PC-9 (cell line): Measurements from ENCODE around the gene AADAC. TPM values are rescaled to one million over a fixed set of nuclear protein-coding genes. Genes with fewer than 3 reads are reported as not detected.

Source experiments
- BruUV-seq: library from RNA; stranded (reverse); fragments of 400-500 nt; replicated peaks from 2 replicates; lab custom pipeline; 2021; lab: Mats Ljungman, UMichigan
- CTCF ChIA-PET: fragments of 300-600 bp; sonication (Branson Sonifier 250); formaldehyde crosslinking; loops from one replicate; lab custom pipeline; 2022; ENCODE audit warnings: antibody characterized with exemption; lab: Charles Lee
- POLR2A ChIA-PET: fragments of 300-600 bp; sonication (Branson Sonifier 250); formaldehyde crosslinking; loops from one replicate; lab custom pipeline; 2022; ENCODE audit warnings: antibody characterized with exemption; ENCODE audit not compliant: unreplicated experiment; lab: Charles Lee
- DNase-seq, 2 experiments: peaks; one replicate each; pipeline versions ENCODE4 v3.0.0 to v3.0.0-alpha.2; 2015 to 2022; ENCODE audit warnings: mixed read lengths in 1 of 2
- H2AFZ ChIP-seq: fragments of 200-600 bp; sonication (generic); 2 replicates; pipeline ENCODE4 v1.8.1; 2017; ENCODE audit warnings: antibody characterized with exemption
- H3F3A ChIP-seq: fragments of 200-600 bp; sonication (generic); 2 replicates; pipeline ENCODE4 v1.8.1; 2017; ENCODE audit warnings: antibody characterized with exemption, mild to moderate bottlenecking, low read depth; ENCODE audit not compliant: insufficient read depth
- H3K27ac ChIP-seq: fragments of 200-600 bp; sonication (generic); 2 replicates; pipeline ENCODE4 v1.6.1; 2016; ENCODE audit warnings: mixed run types
- H3K27me3 ChIP-seq: fragments of 200-600 bp; sonication (generic); 2 replicates; pipeline ENCODE4 v1.6.1; 2016; ENCODE audit warnings: low read depth, mixed run types; ENCODE audit not compliant: insufficient read depth
- H3K36me3 ChIP-seq: fragments of 200-600 bp; sonication (generic); 2 replicates; pipeline ENCODE4 v1.6.1; 2016; ENCODE audit warnings: low read depth, mixed run types
- H3K4me1 ChIP-seq: fragments of 200-600 bp; sonication (generic); replicated peaks from 2 replicates; pipeline ENCODE4 v1.6.1; 2016; ENCODE audit warnings: mixed run types; ENCODE audit not compliant: insufficient read depth
- H3K4me2 ChIP-seq: fragments of 200-600 bp; sonication (generic); 2 replicates; pipeline ENCODE4 v1.6.1; 2017; ENCODE audit warnings: mixed run types
- H3K4me3 ChIP-seq: fragments of 200-600 bp; sonication (generic); 2 replicates; pipeline ENCODE4 v1.6.1; 2016; ENCODE audit warnings: mixed run types
- H3K79me2 ChIP-seq: fragments of 200-600 bp; sonication (generic); 2 replicates; pipeline ENCODE4 v1.6.1; 2017; ENCODE audit warnings: low read depth, mixed run types
- H3K9me2 ChIP-seq: fragments of 200-600 bp; sonication (generic); 2 replicates; pipeline ENCODE4 v1.8.1; 2017; ENCODE audit warnings: mild to moderate bottlenecking; ENCODE audit not compliant: insufficient read depth
- H3K9me3 ChIP-seq: fragments of 200-600 bp; sonication (generic); 2 replicates; pipeline ENCODE4 v1.8.1; 2016; ENCODE audit warnings: low read depth; ENCODE audit not compliant: insufficient read depth
- H4K20me1 ChIP-seq: fragments of 200-600 bp; sonication (generic); 2 replicates; pipeline ENCODE4 v1.8.1; 2017; ENCODE audit not compliant: insufficient read depth
- EZH2 ChIP-seq: fragments of 200-600 bp; sonication (generic); IDR thresholded peaks from 2 replicates; pipeline ENCODE4 v1.8.0; 2017; ENCODE audit warnings: antibody characterized with exemption, low read depth
- intact Hi-C: fragments of 100-400 bp; cut with micrococcal nuclease; formaldehyde crosslinking; loops from one replicate; pipeline ENCODE4 v1.10.0; 2022; ENCODE audit not compliant: unreplicated experiment
- total RNA-seq: library from RNA; stranded (reverse); gene quantifications from 2 replicates; pipeline ENCODE4 v1.2.3, GENCODE V29; 2021
- TF ChIP-seq, protein P1 (sequence below): fragments of 200-600 bp; sonication (generic); conservative IDR thresholded peaks from 2 replicates; pipeline ENCODE4 v1.6.1; 2017; ENCODE audit warnings: mixed run types, antibody characterized with exemption, mild to moderate bottlenecking, moderate library complexity

The AADAC gene
- total RNA-seq, 1 experiment from 2014 or later = 4.7 TPM

DNA sequence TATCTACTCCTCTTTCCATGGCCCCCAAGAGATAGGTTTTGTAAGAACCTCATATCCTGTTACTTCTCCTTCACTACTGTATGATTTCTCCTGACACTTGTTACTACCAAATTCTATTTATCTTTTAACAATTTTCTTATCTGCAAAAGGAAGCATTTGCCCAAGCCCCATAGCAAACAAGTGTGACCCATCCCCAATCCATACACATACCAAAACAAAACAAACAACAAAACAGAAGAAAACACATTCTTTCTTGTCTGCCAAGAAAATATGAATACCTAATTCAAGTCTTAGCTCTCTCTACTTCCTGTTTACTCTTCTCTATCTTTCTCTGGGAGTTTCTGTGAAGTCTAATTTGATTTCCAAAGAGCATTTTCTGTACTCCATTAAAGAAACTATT is 39.0 kb upstream of the AADAC start:
- DNase-seq = no peak

DNA sequence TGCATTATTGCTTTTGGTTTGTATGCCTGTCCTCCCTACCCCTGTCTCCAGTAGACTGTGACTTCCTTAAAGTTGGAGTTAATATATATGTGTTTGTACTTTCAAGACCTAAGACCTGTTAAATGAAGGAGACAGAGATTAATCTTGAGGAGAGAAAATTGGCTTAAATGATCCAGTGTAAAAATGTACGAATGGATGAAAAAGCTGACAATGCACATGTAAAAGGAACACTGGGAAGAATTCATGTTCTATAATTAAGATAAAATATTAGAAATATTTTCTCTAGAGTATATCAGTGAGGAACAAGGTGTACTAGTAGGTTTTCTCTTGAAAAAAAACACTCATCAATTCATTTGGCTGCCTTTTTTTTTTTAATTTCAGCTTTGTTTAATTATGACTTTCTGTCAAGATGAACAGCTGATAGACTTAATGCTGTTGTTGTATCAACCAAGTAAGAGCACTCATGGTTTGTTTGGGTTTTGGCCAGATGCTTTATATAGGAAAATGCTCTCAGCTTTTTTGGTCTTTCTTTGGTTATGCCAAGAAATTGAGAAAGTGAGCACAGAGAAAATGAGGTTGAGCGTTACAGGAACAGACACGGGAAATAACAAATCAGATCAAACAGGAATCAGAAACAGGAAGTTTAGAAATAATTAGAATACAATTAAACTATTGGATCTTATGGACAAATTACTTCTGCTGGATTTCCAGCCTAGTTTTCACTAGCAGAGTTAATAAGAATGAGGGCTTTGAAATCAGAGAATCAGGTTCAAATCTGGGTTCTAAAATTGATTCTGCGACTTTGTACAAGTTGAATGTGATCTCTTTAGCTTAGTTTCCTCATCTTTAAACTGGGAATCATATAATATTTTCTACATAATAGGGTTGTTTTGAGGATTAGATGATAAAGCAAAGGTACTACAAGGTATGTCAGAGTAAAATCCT is 38.3 kb upstream of the AADAC start:
- no peaks in the 10 kb centered on the region; the same call in 1 of the 2 replicates for H3K9me3 ChIP-seq
- BruUV-seq = no TSS peak
- H3F3A ChIP-seq = no peaks in the 10 kb centered on the region
- H3K4me2 ChIP-seq = no peak overlapping the region
- H4K20me1 ChIP-seq = no peaks in the 10 kb centered on the region
- no peaks in the 10 kb centered on the region for H3K79me2 ChIP-seq
- peaks cover 1% of the 10 kb centered on the region; the same call in 1 of the 2 replicates for H3K4me1 ChIP-seq
- no peak overlapping the region for H3K27ac ChIP-seq
- H2AFZ ChIP-seq = 0 out of 2 replicates have a peak overlapping the region, but pooled peaks have one; percentile 50
- H3K4me3 ChIP-seq = no peak overlapping the region
- no peak for TF ChIP-seq EZH2
- TF ChIP-seq, protein P1, sequence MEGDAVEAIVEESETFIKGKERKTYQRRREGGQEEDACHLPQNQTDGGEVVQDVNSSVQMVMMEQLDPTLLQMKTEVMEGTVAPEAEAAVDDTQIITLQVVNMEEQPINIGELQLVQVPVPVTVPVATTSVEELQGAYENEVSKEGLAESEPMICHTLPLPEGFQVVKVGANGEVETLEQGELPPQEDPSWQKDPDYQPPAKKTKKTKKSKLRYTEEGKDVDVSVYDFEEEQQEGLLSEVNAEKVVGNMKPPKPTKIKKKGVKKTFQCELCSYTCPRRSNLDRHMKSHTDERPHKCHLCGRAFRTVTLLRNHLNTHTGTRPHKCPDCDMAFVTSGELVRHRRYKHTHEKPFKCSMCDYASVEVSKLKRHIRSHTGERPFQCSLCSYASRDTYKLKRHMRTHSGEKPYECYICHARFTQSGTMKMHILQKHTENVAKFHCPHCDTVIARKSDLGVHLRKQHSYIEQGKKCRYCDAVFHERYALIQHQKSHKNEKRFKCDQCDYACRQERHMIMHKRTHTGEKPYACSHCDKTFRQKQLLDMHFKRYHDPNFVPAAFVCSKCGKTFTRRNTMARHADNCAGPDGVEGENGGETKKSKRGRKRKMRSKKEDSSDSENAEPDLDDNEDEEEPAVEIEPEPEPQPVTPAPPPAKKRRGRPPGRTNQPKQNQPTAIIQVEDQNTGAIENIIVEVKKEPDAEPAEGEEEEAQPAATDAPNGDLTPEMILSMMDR = no peak
- H3K27me3 ChIP-seq = no peaks in the 10 kb centered on the region
- intact Hi-C loops = no loop called here
- DNase-seq = no peak
- CTCF ChIA-PET = no interaction called here
- POLR2A ChIA-PET = interaction anchor here (0.6 kb wide), 1 partner anchor 58 kb away, joined by 4 read pairs; no protein-coding TSS in a partner anchor
- no peaks in the 10 kb centered on the region for H3K36me3 ChIP-seq
- no peaks in the 10 kb centered on the region for H3K9me2 ChIP-seq

More for the DNA sequence above, 39.0 kb upstream of the AADAC start:
- ChIA-PET CTCF (no interaction called here), POLR2A (interaction anchor here (0.6 kb wide), 1 partner anchor 59 kb away, joined by 4 read pairs; no protein-coding TSS in a partner anchor)
- Histone ChIP-seq H3K79me2 (no peaks in the 10 kb centered on the region), H4K20me1 (no peaks in the 10 kb centered on the region), H3K27ac (no peak overlapping the region), H3K4me3 (no peak overlapping the region), H3K9me3 (no peaks in the 10 kb centered on the region; the same call in 1 of the 2 replicates), H3K4me2 (no peak overlapping the region), H3K9me2 (no peaks in the 10 kb centered on the region), H3K27me3 (no peaks in the 10 kb centered on the region), H2AFZ (no peak overlapping the region), H3K4me1 (peaks cover 5% of the 10 kb centered on the region), H3K36me3 (no peaks in the 10 kb centered on the region), H3F3A (no peaks in the 10 kb centered on the region)
- TF ChIP-seq EZH2 = no peak
- TF ChIP-seq, protein P1 = no peak
- BruUV-seq = no TSS peak
- intact Hi-C loops = no loop called here

- no peak for DNase-seq
- POLR2A ChIA-PET = no interaction called here
- no peak overlapping the region for H3K4me3 ChIP-seq
- H3K36me3 ChIP-seq = no peaks in the 10 kb centered on the region
- TF ChIP-seq, protein P1 = no peak
- TF ChIP-seq EZH2 = no peak
- H4K20me1 ChIP-seq = no peaks in the 10 kb centered on the region
- H3K4me1 ChIP-seq = no peaks in the 10 kb centered on the region
- 0 out of 2 replicates have a peak overlapping the region, but pooled peaks have one; percentile 50 for H2AFZ ChIP-seq
- H3K27ac ChIP-seq = no peak overlapping the region
- H3K9me3 ChIP-seq = no peaks in the 10 kb centered on the region
- H3F3A ChIP-seq = no peaks in the 10 kb centered on the region
- no peaks in the 10 kb centered on the region for H3K9me2 ChIP-seq
- no TSS peak for BruUV-seq
- no peak overlapping the region for H3K4me2 ChIP-seq
- intact Hi-C loops = no loop called here
- CTCF ChIA-PET = no interaction called here
- H3K27me3 ChIP-seq = no peaks in the 10 kb centered on the region
- no peaks in the 10 kb centered on the region for H3K79me2 ChIP-seq
These were observed 37.6 kb upstream of the AADAC start for GRCh38 chr3:151776259-151776740.
